HG03571 (cell line): Measurements from ENCODE around the gene GADL1.

Experiments
- ATAC-seq: cut with Tn5 transposase; IDR thresholded peaks from one replicate; pipeline ENCODE4 v1.9.1; 2021; ENCODE audit not compliant: unreplicated experiment

The GADL1 gene

DNA sequence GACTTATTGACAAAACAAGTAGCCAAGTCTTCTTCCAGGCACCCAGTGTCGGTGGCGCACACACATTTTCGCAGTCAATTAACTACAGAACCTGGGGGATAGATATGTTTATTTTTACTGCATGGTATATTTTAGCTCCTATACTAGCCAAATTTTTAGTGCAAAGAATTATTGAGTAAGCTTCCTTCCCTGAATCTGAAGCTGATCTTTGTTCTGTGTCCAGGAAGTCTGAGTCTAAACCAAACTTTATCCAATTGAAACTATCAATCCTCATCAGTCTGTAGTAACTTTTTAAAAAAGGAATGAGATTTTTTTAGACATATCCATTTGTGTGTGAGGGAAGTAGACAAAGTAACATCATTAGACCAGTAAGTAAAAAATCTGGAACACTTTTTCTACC is 133.1 kb downstream of the GADL1 start:
- no peak for ATAC-seq

DNA sequence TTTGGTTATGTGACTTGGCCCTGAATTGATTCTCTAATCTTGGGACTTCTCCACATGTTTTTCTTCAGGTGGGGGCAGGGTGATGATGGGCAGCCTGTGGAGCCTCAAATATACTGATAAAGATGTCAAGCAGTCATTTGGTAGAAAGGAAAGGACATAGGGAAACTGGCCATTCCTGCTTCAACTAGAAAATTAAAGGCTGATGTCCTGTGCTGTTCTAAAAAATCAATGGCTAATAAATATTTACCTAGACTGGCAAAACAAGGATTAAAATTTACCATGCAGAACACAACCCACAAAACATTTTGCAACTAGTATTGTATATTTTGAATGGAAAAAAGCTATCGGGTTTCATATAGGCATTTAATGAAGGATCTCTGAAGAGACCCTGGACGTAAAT is 133.7 kb downstream of the GADL1 start:
- no peak for ATAC-seq

DNA sequence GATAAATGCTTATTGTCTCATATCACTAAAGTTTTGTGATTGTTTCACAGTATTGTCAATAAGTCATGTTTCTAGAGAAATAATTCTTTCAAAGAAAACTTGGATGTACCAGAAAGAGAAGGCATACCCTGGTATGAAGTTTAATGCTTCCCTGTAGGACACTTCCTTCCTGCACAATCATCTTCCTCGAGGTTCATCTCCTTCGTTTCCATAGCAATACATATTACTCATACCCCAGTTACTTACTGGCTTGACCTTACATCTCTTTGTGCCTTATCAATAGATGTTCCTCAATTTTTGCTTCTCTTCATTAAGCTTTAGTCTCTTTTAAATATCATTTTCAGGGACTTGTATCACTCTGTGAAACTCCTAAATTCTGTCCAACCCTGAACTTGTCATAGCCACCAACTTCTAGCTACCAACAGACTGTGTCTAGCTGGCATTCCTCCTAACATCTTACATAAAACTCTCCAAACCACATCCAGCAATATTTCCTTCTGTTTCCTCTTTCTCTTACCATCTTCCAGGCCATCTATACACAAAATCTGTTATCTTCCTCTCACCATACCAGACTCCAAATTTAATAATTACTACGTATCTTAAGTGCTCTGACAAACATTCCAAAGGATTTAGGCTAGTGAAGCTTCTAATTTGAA is 134.3 kb downstream of the GADL1 start:
- ATAC-seq: no peak

DNA sequence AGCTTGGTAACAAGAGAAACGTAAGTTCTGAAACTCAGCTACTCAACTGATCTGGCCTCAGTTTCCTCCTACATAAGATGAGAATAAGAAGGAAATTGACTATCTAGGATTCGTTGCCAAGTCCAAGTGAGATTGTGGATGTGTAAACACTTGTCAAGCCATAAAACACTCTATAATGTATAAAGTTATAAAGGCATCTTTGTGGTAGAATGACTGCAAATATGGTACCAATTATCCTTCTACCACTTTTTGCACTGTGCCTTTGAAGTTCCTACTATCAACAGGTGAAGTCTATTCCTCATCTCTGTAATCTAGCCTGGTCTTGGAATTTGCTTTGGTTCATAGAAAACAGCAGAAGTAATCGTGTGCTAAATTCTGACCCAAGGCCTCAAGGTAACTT is 138.2 kb downstream of the GADL1 start:
- ATAC-seq: no peak

DNA sequence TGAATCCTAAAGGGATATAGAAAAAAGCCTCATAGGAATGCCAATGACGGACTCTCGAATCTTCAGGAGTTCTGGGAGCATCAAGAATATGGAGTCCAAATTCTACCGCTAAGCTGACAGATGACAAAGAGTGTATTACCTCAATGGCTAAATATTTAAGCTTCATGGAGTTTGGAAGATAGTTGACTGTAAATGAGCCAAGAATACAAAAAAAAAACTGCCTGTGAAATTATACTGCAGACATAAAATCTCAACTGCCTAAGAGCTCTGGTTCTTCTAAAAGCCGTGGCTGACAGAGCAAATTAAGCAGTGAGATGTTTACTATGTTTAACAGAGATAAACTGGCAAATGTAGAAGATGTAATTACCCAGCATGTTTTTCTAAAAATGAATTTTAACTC is 140.0 kb downstream of the GADL1 start:
- no peak for ATAC-seq

DNA sequence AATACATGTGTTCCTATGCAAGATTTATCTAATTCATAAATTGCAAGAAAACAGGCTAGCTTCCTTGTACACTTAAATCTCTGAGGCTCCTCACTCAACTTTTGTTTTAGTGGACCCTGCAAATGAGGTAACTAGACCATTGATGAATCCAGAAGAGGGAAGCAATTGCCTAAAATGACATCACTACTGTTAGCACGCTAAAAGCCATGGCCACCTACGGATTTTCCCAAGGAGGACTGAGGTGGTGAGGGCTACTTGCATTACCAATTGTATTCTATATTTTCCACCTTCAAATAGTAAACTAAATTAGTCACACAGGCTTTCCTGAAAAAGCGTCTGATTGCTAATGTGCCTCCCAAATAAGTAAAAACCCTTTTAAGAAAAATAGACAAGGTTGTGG is 140.7 kb downstream of the GADL1 start:
- no peak for ATAC-seq

DNA sequence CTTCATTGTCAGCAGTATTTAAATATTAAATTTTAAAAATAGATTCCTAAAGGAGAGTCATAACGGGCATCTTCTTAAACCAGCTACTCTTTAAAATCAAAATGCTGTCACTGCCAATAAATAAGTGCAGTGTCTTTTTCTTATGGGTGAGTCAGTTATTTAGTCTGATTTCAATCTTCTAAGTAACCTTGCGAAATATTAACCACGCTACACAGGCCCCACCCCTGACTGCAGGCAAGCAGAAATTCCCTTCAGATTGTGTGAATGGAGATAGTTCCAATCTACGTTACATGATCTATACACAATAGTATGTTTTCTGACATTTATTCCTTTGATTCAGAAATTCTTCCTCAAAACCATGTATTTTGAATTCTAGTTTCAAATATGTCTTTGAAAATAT is 141.5 kb downstream of the GADL1 start:
- ATAC-seq: no peak

DNA sequence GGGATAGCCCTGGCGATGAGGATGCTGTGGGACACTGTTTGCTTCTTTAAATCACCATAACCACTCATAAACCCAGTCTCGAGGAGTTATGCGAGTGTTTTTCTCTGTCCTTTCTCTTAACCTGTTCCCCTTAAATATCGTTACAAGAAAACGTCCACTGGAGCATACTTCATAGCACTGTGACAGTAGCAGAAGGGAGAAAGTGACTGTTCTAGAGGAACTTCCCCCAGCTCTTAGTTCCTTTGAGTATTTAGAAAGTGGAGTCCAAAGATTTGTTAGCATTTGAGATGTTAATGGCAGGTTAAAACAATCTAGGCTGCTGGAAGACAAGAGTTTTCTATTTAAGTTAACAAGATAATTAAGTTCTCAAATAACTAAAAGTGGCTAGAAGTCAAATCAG is 142.0 kb downstream of the GADL1 start:
- ATAC-seq: no peak

DNA sequence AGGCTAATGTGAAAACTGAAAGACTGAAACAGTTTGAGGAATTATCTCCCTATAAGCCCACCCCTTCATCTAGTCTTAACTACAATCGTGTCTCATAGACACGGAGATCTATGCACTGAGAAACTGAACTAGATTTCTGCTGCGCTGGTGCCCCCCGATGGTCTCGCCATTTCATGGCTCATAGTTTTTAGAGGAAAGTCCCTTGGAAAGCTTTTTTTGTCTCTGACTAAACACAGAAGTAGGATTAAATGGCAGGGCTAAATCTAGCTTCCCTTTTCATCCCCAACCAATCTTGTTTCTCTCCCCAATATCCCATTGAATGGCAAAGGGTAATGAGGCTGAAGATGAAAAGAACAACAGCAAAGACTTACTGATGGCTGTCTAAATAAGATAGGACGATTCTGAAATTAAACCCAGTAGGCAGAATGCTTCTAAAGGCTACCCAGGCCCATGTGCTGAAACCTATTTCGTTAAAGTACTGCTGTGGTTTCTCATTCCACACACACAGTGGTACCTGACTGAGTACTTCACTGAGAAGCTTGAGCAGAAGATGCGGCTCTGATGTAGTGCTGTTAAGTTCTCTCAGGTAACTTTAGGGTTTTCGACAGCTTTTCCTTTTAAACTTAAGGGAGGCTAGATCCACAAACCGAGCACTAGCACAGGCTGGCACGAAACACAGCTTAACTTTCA is 142.7 kb downstream of the GADL1 start:
- no peak for ATAC-seq

DNA sequence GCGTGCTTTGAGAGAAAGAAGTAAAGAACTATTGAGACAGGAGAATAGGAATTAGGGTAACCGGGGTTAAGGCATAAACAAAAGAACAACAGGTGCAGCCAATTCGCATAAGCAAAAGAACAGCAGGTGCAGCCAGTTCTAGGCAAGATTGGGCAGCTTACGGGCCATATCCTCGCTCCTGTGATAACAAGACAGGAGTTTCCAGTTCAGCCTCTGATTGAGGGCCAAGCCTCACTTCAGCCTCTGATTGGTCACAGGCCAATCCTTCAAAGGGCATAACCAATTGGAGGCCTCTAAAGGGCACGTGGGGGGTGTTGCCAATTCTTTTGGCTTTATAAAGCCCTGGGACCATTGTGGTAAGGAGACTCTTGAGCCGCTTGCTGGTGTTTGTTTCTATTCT is 143.5 kb downstream of the GADL1 start:
- no peak for ATAC-seq

DNA sequence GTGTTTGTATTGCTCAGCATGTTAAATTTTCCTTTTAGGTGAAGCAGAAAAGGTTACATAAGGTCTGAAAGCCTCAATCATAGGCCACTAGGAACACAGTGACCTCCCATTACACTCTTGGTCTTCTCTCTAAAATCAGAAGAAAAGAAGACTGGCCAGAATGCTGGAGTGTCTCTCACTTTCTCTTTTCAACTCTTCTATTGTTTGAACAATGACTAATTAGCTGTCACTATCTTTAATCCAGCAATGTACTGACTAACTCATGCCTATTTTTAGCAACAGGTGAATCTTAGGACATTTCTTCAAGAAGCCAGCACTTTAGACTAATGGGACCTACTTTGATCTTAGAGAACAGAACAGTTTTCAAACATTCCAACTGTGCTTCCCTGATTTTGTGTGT is 145.2 kb downstream of the GADL1 start:
- ATAC-seq: no peak

DNA sequence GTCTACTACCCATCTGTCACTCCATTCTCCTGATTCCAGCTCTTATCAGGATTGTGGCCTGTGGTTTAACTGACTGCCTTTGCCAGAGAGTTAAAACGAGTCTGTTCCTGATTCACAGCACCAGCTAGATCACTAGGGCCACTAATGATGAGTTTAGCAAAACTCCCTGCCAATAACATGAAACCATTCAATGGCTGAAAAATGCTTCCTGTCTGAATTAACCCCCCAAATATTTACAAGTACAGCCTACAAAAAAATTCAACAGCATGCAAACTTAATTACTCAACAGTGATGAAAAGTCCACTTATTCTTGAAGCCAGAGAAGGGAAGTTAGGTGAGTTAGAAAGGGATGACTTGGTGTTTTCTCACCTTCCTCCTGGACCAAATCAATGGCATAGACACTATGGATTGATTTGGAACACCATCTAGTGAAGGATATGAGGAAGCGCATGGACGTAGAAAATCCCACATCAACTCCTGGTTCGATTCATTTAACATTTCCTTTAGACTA is 146.6 kb downstream of the GADL1 start:
- ATAC-seq: no peak

DNA sequence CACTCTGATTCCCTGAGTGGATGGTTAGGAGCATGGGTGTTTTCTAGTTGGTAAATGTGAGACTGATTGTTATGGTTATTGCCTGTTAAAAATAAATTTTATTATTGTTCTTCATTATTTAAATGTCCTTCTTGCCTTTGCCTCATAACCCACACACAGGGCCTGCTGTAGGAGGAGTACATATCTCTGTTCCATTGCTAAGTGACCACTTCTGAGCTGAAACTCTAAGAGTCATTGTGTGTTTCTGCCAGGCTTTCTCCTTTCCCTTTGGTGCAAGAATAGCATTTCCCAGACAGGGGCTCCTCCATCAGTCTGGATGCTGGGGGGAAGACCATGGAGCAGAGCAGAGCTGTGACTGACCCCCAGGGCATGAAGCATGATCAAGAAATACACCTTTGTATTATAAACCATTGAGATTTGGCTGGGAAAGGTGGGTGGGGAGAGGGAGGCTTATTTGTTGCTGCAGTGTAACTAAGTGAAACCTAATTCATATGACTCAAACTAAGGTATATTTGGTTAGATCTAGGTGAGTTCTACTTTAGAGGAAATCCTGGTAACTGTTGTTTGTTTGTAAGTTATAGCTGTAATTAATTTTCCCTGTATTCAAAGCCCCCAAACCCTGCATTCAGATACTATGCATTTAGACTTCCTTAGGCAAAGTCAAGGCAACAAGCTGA is 150.7 kb downstream of the GADL1 start:
- ATAC-seq: no peak

DNA sequence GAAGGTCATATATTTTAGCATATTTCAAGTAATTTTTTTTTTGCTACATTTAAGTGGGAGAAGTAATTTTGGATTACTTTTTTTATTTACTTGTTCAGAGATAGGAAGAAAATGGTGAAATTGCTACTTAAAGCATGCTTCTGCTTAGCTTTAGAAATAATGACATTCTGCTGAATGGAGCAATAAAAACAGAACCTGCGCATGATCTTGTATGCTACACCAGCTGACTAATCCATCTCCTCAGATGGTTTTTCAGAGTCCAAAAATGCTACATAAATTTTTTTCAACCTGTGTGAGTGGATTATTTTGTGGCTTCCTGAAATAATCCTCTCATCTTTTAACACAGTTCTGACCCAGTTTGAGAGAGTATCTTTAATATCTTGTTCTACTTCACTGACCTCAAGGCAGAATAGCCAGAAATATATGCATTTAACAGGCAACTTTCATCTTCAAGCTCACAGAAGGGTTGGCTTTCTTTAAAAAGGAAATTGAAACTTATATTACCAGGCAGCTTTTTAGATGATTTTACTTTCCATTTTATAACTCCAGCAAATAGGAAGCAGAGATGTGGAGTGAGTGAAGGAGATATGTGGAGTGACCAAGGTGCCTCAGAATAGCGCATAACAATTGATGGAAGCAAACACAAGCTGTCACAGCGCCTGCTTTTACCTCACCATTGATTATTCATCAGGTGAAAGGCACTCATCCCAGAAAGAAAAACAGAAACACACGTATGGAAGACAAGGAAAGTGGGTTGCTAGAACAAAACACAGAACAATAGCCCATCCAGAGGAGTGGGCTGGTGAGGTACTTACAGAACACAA is 151.5 kb downstream of the GADL1 start:
- ATAC-seq: no peak

DNA sequence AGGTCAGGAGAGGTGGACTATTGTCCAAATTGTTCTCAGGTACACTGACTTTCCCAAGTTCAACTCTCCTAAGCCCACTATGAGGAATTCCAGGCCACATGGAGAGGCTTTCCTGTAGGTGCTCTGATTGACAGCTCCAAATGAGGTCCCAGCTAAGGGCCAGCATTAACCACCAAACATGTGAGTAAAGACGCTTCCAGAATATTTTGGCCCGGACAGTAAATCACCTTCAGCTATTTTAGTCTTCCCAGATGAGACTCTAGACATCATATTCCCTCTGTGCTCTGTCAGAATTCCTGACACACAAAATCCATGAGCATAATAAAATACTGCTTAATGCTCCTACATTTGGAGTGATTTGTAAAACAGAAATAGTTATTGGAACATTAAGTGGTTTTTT is 152.6 kb downstream of the GADL1 start:
- no peak for ATAC-seq

DNA sequence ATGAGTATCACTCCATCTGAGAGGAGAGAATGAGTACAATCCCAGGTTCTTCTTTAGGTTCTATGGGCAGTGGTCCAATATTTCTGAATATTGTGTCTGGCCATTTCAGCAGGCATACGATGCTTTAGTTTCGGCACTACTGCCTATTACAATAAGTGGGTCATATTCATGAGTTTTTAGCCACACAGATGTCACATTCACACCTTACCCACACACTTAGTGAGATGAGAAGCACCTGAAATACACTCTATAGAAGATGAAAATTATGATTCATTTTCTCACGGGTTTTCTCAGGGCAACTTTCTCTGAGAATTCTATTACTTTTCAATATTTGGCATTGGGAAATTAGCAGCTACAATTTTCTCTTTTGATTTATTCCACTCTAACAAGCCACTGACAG is 155.9 kb downstream of the GADL1 start:
- ATAC-seq: no peak

DNA sequence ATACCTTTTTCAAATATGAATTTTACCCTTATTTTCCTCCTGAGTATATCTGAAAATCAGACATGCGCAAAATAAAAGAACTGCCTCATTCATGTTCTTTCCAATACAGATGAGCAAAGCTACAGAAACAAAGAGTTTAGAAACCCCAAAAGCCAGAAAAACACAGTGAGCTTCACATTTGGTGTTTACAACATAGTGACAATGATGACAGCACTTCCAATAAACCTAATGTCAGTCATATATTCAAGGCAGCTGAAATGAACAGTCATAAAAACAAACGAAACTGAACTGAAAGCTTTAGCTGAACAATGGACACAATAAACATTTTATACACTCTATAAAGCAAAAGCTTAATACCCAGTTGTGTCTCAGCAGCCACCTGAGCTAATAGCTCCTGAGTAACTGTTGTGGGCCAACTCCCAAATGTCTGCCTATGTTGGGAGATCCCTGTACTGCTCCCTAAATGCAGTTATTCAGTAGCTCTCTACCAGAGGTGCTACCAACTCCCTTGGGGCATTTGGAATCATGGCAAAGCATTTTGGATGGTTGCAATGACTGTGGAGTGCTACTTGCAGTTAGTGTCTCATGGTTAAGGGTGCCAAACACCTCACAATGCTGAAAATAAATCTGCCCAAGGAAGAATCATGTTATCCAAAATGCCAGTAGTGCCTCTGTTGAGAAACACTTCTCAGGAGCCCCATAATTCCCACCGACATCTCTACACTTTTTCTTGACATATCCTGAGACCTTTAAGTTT is 156.5 kb downstream of the GADL1 start:
- no peak for ATAC-seq

DNA sequence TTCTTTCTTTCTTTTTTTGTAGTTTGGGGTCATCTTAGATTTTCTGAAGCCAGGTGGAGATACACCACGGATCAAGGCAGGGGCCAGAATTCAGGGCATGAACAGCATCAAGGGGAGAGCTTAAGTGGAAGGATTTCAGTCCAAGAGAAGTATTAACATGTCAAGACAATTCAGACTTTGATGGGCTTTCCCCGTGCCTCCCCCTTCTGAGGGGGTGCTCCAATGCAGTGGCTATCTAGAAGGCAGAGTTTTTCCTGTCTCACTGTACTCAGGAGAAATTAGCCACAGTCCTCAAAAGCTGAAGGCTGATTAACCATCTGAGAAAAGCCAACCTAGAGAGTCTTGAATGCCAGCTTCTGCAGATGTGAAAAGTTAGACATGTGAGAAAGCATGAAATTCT is 160.8 kb downstream of the GADL1 start:
- ATAC-seq: no peak

DNA sequence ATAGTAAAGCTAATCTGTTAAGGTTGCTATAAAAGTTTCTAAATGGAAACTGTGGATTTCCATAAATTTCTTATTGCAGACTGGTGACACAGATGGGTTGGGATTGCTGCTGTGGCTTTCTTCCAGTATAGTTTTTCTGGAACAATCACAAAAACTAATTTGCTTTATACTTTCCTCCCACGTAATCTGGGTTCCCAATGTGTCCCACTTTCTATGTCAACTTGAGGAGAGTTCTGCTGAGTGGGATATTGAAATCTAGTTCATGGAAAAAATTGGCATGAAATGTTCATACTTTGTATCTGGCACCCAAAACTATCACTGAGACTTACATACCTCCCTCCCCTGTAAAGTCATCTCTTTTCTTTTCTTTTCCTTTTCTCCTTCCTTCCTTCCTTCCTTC is 161.3 kb downstream of the GADL1 start:
- no peak for ATAC-seq

DNA sequence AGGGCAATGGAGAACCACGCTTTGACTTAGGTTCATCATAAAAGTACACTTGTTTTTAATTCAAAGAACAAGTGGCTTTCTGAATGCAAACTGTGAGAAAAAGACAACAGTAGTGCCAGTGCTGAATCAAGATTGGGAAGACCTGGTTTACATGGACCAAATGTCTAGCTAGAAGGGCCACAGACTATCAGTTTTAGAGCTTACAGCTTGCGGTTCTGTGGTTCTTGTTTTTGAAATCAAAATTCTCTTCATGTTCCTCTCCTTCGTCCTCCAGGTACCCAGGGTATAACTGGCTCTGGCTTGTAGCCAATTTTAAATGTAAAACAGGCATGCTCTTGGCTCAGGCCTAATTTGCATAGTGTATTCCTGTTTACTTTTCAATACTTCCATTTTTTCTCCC is 163.5 kb downstream of the GADL1 start:
- ATAC-seq: no peak

DNA sequence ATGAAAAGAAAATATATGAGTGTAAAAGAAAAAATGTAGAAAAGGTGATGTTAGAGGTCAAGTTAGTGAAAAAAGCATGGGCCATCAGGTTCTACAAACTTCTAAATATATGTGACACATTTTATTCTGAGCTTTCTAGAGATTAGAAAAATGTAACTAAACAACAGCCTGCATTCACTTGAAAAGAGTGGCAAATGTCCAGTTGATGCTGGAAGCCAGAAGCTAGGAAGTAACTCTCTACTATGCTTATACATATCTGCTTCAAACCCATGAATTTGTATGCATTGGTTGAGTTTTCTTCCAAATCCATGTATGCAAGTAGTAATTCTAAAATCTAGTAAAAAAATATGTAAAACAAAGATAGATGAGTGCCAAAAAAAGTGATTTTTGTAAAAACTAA is 164.5 kb downstream of the GADL1 start:
- no peak for ATAC-seq
